GM18870 (cell line): ENCODE data around the gene KCNE1.
"Not testable (repeated sequence)": the region's sequence is repeated elsewhere in the genome, so short reads cannot be mapped to it uniquely, and the experiment has no call there.

Source experiments
- ATAC-seq: cut with Tn5 transposase; IDR thresholded peaks from one replicate; pipeline ENCODE4 v1.9.1; 2021; ENCODE audit warnings: moderate library complexity; ENCODE audit not compliant: unreplicated experiment

The KCNE1 gene

GRCh38 chr21:34514576-34515115, 2.6 kb upstream of the KCNE1 start:
- no peak for ATAC-seq

- no peak for ATAC-seq
Measured at GRCh38 chr21:34513129-34513675, 1.2 kb upstream of the KCNE1 start.

GRCh38 chr21:34511181-34511580, 829 bp downstream of the KCNE1 start:
- ATAC-seq, result no peak

GRCh38 chr21:34510148-34511142, 1.6 kb downstream of the KCNE1 start:
- no peak for ATAC-seq

- ATAC-seq, result no peak
Measured at GRCh38 chr21:34509151-34509550, 2.9 kb downstream of the KCNE1 start.

GRCh38 chr21:34504595-34504994, 7.4 kb downstream of the KCNE1 start:
- no peak for ATAC-seq

GRCh38 chr21:34502480-34503106, 9.4 kb downstream of the KCNE1 start:
- ATAC-seq, result no peak

GRCh38 chr21:34501716-34502115, 10.3 kb downstream of the KCNE1 start:
- ATAC-seq, result no peak

GRCh38 chr21:34500191-34500590, 11.8 kb downstream of the KCNE1 start:
- no peak for ATAC-seq

GRCh38 chr21:34499116-34499515, 12.9 kb downstream of the KCNE1 start:
- ATAC-seq, result no peak

- ATAC-seq, result no peak
Measured at GRCh38 chr21:34498623-34499022, 13.4 kb downstream of the KCNE1 start.

- ATAC-seq, result not testable (repeated sequence)
Measured at GRCh38 chr21:34483854-34484253, 28.2 kb downstream of the KCNE1 start.

GRCh38 chr21:34483435-34483834, 28.6 kb downstream of the KCNE1 start:
- not testable (repeated sequence) for ATAC-seq

- not testable (repeated sequence) for ATAC-seq
Measured at GRCh38 chr21:34467333-34467732, 44.7 kb downstream of the KCNE1 start.

GRCh38 chr21:34459426-34459825, 52.6 kb downstream of the KCNE1 start:
- ATAC-seq, result not testable (repeated sequence)

GRCh38 chr21:34458266-34458665, 53.7 kb downstream of the KCNE1 start:
- ATAC-seq, result not testable (repeated sequence)

GRCh38 chr21:34456180-34456579, 55.8 kb downstream of the KCNE1 start:
- not testable (repeated sequence) for ATAC-seq

- ATAC-seq, result not testable (repeated sequence)
Measured at GRCh38 chr21:34455628-34456027, 56.4 kb downstream of the KCNE1 start.

GRCh38 chr21:34447018-34447417, 65.0 kb downstream of the KCNE1 start:
- ATAC-seq, result not testable (repeated sequence)

- ATAC-seq, result not testable (repeated sequence)
Measured at GRCh38 chr21:34443486-34443885, 68.5 kb downstream of the KCNE1 start.

- not testable (repeated sequence) for ATAC-seq
Measured at GRCh38 chr21:34429710-34430109, 82.3 kb downstream of the KCNE1 start.
